ENCODE data around the gene SLC25A18.
"Not testable (repeated sequence)": the region's sequence is repeated elsewhere in the genome, so short reads cannot be mapped to it uniquely, and the experiment has no call there.

Gene SLC25A18

GRCh38 chr22:17633998-17634323, 70.7 kb downstream of the SLC25A18 start:
- H3K4me3 ChIP-seq (replicated peaks in 1 of 2; ENCODE audit: low read depth in 2 of 2, low read length in 2 of 2) = no peak overlapping the region
- no peak for TF ChIP-seq CTCF (IDR thresholded peaks at IDR 0.05; ENCODE audit: low read depth, low read length)
- no peak for DNase-seq (ENCODE audit: low read depth in 2 of 2)

GRCh38 chr22:17634696-17635095, 71.4 kb downstream of the SLC25A18 start:
- DNase-seq (ENCODE audit: low read depth in 2 of 2) = peak in 1 of 2 donors; percentile 80
- H3K4me3 ChIP-seq (replicated peaks in 1 of 2; ENCODE audit: low read depth in 2 of 2, low read length in 2 of 2) = no peak overlapping the region
- no peak for TF ChIP-seq CTCF (IDR thresholded peaks at IDR 0.05; ENCODE audit: low read depth, low read length)

GRCh38 chr22:17636850-17637249, 73.6 kb downstream of the SLC25A18 start:
- H3K4me3 ChIP-seq (replicated peaks in 1 of 2; ENCODE audit: low read depth in 2 of 2, low read length in 2 of 2); DNase-seq (ENCODE audit: low read depth in 2 of 2): not testable (repeated sequence)

GRCh38 chr22:17637490-17638181, 74.3 kb downstream of the SLC25A18 start:
- TF ChIP-seq CTCF (IDR thresholded peaks at IDR 0.05; ENCODE audit: low read depth, low read length) = no peak
- peak overlapping the region; percentile 86 to 91 for H3K4me3 ChIP-seq (replicated peaks in 1 of 2; ENCODE audit: low read depth in 2 of 2, low read length in 2 of 2)
- DNase-seq (ENCODE audit: low read depth in 2 of 2) = no peak

GRCh38 chr22:17638182-17638431, 74.8 kb downstream of the SLC25A18 start:
- peak; percentile 10 for TF ChIP-seq CTCF (IDR thresholded peaks at IDR 0.05; ENCODE audit: low read depth, low read length)
- H3K4me3 ChIP-seq (replicated peaks in 1 of 2; ENCODE audit: low read depth in 2 of 2, low read length in 2 of 2) = peak overlapping the region; percentile 86 to 91
- no peak for DNase-seq (ENCODE audit: low read depth in 2 of 2)

GRCh38 chr22:17638432-17639246, 75.3 kb downstream of the SLC25A18 start, which contains the start of gene BCL2L13:
Gene BCL2L13 (plus strand): TSS chr22:17638757. CDS start chr22:17655712, 16,955 bp downstream.
- peak; percentile 88 to 94 for DNase-seq (ENCODE audit: low read depth in 2 of 2)
- peak within 1 kb of the TSS; percentile 86 to 91 for H3K4me3 ChIP-seq (replicated peaks in 1 of 2; ENCODE audit: low read depth in 2 of 2, low read length in 2 of 2)
- no peak for TF ChIP-seq CTCF (IDR thresholded peaks at IDR 0.05; ENCODE audit: low read depth, low read length)

- no peak for TF ChIP-seq CTCF (IDR thresholded peaks at IDR 0.05; ENCODE audit: low read depth, low read length)
Observed at GRCh38 chr22:17639247-17639741, 76.0 kb downstream of the SLC25A18 start.

More at GRCh38 chr22:17639247-17639741, 76.0 kb downstream of the SLC25A18 start:
- H3K4me3 ChIP-seq (replicated peaks in 1 of 2; ENCODE audit: low read depth in 2 of 2, low read length in 2 of 2) = peak overlapping the region; percentile 86 to 91
- peak; percentile 65 for DNase-seq (ENCODE audit: low read depth in 2 of 2)
